ENCODE measurements around the gene ACAP3. TPM values are rescaled to one million over a fixed set of nuclear protein-coding genes. Genes with fewer than 3 reads are reported as not detected.

ACAP3 gene
- total RNA-seq, 1 donor from 2014 or later: 36.6 TPM

GRCh38 chr1:1286313-1287261 is 21.1 kb downstream of the ACAP3 start:
- DNase-seq (ENCODE audit: low spot score): no peak

- no peak for DNase-seq (ENCODE audit: low spot score)
These were observed 22.0 kb downstream of the ACAP3 start for GRCh38 chr1:1285611-1286311.

DNA sequence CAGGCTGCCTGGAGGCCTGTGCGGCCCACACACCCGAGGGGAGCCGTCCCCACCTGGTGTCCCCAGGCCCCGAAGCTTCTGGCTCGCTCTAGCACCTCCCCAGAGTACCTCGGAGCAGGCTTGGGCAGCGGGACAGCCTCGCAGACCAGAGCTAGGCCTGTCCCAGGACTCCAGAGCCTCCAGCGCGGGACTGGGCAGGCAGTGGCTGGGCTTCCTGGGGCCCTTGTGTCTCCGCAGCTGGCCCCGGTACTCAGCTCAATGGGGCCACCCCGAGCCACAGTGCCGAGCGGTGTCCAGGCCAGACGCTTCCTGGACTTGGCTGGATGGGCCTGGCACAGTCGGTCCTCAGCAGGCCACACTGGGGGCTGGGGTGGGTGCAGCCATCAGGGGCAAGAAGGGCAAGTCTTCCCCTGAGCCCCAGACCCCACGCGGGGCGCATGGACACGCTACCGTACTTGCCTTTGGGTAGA is 22.6 kb downstream of the ACAP3 start:
- no peak for DNase-seq (ENCODE audit: low spot score)

DNA sequence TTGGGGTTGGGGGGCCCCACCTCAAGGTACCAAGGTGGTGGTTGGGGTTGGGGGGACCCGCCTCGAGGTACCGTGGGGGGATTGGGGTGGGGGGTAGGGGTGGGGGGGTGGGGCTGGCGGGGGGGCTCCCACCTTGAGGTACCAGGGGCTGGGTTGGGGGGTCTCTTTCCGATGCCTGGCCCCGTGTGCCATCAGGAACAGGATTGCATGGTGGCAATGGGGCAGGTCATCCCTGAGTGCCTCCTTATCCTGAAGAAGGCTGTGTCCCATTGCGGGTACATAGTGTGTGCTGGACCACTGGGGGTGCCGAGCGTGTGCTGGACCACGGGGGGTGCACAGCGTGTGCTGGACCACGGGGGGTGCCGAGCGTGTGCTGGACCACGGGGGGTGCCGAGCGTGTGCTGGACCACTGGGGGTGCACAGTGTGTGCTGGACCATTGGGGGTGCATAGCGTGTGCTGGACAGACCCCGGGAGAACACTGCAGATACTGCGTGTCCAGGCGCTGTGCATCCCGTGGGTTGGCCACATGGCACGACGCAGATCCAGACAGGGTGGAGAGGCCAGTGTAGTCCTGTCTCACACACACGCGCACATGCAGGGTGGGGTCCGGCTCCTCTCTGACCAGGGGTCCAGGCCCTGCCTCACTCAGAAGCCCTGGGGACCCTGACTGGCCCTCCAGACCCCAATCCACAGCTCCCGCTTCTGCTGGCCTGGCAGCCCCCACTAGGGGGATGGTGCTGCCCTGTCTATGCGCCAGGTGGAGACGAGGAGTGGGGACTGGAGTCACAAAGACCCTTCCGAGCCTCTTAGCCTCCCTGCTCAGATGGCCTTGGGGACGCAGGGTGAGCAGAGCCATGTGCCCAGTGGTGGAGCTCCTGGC is 23.3 kb downstream of the ACAP3 start:
- no peak for DNase-seq (ENCODE audit: low spot score)

DNA sequence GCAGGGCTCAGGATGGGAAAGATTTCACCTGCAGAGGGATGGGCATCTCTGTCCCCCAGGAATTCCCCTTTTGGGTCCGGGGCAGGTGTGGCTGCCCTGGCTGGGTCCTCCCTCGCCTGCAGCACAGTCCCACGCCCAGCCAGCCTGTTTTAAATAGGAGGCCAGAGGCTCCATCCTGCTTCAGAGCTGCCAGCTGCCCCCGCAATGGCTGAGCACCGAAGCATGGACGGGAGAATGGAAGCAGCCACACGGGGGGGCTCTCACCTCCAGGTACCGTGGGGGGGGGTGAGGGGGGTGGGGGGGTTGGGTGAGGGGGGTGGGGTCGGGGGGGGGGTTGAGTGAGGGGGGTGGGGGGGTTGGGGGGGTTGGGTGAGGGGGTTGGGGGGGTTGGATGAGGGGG is 23.9 kb downstream of the ACAP3 start:
- DNase-seq (ENCODE audit: low spot score): no peak

- DNase-seq (ENCODE audit: low spot score): no peak
These were observed 24.7 kb downstream of the ACAP3 start for GRCh38 chr1:1282998-1283397.

- DNase-seq (ENCODE audit: low spot score): no peak
These were observed 26.0 kb downstream of the ACAP3 start for GRCh38 chr1:1281533-1282321.

GRCh38 chr1:1280782-1281481 is 26.8 kb downstream of the ACAP3 start:
- DNase-seq (ENCODE audit: low spot score): no peak

- DNase-seq (ENCODE audit: low spot score): no peak
These were observed 28.7 kb downstream of the ACAP3 start for GRCh38 chr1:1279028-1279427.

GRCh38 chr1:1278620-1279019 is 29.1 kb downstream of the ACAP3 start:
- no peak for DNase-seq (ENCODE audit: low spot score)

DNA sequence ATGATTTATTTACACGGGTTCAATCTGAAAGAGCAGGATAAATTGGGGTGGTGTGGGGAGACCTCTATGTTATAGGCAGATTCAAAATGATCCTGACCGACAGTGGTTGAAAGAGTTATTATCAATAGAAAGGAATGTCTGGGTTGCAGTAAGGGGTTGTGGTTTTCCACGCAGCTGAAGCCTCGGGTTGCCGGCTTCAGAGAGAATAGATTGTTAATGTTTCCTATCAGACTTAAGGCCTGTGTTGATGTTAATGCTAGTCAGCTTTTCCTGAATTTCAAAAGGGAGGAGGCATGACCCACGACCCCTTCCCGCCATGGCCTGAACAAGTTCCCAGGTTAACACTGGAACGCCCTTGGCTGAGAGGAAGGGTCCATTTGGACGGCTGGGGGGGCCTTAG is 31.9 kb downstream of the ACAP3 start:
- no peak for DNase-seq (ENCODE audit: low spot score)

- no peak for DNase-seq (ENCODE audit: low spot score)
These were observed 32.7 kb downstream of the ACAP3 start for GRCh38 chr1:1274931-1275431.

GRCh38 chr1:1274299-1274930 is 33.3 kb downstream of the ACAP3 start:
- DNase-seq (ENCODE audit: low spot score): no peak

DNA sequence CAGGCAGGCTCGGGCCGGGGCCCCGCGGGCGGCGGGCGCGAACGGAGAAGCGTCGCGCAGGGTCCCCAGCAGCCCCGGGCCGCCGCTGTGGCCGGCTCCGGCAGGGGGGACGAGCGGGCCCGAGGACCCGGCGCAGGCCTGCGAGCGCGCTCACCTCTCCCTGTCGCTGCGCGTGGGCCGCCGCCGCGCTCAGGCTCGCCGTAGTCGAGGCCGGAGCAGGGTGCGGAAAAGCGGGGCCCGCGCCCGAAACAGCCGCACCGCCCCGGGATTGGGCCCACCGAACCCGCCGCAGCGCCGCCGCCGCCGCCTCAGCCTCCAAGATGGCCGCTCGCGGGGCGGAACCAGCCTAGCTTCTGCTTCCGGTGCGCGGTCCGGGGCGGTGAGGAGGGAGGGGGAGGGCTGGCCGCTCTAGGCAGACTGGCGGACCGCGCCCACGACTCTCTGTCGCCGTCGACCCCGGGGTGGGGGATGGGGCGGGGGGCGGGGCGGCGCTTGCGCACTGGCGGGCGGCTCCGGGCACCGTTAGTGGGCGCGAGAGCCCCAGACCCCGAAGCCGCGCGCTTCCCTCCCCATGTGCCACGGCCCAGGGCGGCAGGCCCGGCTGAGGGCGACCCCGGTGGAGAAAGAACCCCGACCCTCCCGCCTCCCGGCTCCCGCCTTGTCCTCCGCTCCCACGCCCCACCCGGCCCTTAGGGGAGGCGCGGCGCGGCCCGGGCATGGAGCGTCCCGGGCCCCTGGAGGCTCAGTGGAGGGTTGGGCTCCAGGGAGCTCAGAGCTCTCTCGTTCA is 34.0 kb downstream of the ACAP3 start, which contains the start of gene UBE2J2:
Gene UBE2J2, minus strand, starts transcription at position 343 of the 787 bp plus-strand sequence. CDS start 5,862 bp downstream, outside the sequence.
- peak; percentile 98 for DNase-seq (ENCODE audit: low spot score)

DNA sequence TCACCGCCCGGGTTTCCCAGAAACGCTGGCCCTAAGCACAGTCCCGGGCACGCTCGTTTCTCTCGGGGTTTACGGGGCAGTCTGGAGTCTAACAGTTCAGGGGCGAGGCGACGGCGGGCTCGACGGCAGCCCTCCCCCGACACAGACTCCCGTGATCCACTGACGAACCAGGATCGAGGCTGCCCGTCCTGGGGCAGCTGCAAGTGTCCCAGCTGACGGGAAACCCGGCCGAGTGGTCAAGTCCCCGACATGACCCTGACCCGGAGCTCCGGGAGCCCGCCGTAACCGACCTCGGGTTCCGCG is 34.6 kb downstream of the ACAP3 start:
- DNase-seq (ENCODE audit: low spot score): no peak

DNA sequence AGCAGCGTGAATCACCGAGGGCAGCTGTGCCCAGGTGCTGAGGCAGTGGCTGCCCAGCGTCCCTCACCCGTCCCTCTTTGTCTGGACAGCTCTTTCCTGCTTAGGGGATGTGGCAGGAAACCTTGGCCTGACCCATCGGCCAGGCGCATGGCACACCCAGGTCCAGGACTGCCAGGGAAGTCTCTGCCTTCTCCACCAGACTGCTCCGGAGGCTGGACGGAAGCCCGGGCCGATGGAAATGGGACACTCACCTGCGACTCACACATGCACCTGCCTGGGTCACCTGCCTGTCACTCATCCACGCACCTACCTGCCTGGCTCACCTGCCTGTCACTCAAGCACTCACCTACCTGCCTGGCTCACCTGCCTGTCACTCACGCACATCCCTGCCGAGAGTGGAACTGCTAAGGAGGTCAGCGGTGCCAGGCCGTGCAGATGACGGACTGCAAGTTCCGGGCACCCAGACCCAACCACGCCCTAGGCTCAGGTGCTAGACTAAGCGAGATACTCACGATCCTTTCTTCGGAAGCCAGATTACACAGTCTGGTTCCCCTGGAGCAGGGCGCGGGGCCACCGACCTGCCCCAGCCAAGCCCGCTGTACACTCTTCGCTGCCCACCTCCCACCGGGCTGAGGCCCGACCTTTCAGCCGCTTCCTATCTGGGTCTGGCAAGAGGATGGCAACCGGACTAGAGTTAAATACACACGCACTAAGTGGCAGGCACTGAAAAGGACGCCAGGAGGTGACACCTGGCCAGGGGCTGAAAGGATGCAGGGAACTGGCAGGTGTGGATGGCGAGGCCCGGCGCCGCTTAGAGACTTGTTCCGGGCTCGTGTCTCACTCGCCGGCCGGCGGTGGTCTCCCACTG is 35.2 kb downstream of the ACAP3 start:
- DNase-seq (ENCODE audit: low spot score): no peak

DNA sequence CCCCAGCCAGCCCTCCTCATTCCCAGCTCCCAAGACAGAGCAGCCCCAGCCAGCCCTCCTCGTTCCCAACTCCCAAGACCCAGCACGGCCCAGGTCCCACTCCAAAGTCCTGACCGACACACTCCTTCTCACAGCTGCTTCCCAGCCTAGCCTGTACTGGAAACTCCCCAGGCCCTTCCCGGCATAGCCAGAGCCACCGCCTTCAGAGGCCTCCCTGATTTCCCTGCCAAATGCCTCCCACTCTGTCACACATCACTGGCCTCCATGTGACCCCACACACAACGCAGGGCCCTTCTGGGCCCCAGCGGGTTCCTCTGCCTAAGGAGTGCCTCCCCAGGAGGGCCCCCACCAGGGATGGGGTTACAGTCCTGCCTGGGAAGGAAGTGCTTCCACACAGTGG is 36.9 kb downstream of the ACAP3 start:
- no peak for DNase-seq (ENCODE audit: low spot score)
